ENCODE results near the gene SORBS1.

GRCh38 chr10:95327367-95327766, 233.8 kb downstream of the SORBS1 start:
- TF ChIP-seq CTCF (IDR thresholded peaks at IDR 0.05) (no peak), POLR2A (IDR thresholded peaks at IDR 0.05) (no peak)
